Measurements from ENCODE around the gene GNL3L. TPM values are rescaled to one million over a fixed set of nuclear protein-coding genes. Genes with fewer than 3 reads are reported as not detected.

GNL3L gene
- total and polyA plus RNA-seq, 2 of the 13 experiments (the other 11 are each of a cell fraction or from before 2014, with no cell fraction given): 12.1 to 32.6 TPM

- no peak for TF ChIP-seq ZNF567 (CRISPR knock-in tag; IDR thresholded peaks at IDR 0.05; ENCODE audit: borderline replicate concordance)
- TF ChIP-seq RFXAP (CRISPR knock-in tag; IDR thresholded peaks at IDR 0.05; ENCODE audit: borderline replicate concordance): no peak
- TF ChIP-seq, protein P1, sequence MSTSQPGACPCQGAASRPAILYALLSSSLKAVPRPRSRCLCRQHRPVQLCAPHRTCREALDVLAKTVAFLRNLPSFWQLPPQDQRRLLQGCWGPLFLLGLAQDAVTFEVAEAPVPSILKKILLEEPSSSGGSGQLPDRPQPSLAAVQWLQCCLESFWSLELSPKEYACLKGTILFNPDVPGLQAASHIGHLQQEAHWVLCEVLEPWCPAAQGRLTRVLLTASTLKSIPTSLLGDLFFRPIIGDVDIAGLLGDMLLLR (CRISPR knock-in tag; IDR thresholded peaks at IDR 0.05): no peak
- TF ChIP-seq, protein P2, sequence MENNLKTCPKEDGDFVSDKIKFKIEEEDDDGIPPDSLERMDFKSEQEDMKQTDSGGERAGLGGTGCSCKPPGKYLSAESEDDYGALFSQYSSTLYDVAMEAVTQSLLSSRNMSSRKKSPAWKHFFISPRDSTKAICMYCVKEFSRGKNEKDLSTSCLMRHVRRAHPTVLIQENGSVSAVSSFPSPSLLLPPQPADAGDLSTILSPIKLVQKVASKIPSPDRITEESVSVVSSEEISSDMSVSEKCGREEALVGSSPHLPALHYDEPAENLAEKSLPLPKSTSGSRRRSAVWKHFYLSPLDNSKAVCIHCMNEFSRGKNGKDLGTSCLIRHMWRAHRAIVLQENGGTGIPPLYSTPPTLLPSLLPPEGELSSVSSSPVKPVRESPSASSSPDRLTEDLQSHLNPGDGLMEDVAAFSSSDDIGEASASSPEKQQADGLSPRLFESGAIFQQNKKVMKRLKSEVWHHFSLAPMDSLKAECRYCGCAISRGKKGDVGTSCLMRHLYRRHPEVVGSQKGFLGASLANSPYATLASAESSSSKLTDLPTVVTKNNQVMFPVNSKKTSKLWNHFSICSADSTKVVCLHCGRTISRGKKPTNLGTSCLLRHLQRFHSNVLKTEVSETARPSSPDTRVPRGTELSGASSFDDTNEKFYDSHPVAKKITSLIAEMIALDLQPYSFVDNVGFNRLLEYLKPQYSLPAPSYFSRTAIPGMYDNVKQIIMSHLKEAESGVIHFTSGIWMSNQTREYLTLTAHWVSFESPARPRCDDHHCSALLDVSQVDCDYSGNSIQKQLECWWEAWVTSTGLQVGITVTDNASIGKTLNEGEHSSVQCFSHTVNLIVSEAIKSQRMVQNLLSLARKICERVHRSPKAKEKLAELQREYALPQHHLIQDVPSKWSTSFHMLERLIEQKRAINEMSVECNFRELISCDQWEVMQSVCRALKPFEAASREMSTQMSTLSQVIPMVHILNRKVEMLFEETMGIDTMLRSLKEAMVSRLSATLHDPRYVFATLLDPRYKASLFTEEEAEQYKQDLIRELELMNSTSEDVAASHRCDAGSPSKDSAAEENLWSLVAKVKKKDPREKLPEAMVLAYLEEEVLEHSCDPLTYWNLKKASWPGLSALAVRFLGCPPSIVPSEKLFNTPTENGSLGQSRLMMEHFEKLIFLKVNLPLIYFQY (CRISPR knock-in tag; IDR thresholded peaks at IDR 0.05; ENCODE audit: borderline replicate concordance): no peak
- TF ChIP-seq MED13 (CRISPR knock-in tag; IDR thresholded peaks at IDR 0.05): no peak
- no peak for TF ChIP-seq ZNF552 (CRISPR knock-in tag; IDR thresholded peaks at IDR 0.05; ENCODE audit: borderline replicate concordance)
These were observed 34.9 kb downstream of the GNL3L start (continued) for GRCh38 chrX:54564936-54565335.

DNA sequence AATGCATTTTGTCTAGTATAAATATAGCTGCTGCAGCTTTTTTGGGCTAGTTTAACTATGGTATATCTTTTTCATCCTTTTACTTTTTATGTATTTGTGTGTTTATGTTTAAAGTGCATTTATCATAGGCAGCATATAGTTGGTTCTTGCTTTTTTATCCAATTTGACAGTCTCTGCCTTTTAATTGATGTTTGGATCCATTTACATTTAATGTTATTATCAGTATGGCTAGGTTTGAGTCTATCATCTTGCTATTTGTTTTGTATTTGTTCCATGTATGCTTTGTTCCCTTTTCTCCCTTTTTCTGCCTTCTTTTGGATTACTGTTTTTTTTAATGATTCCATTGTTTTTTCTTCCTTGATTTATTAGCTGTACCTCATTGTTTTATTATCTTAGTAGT is 40.3 kb downstream of the GNL3L start:
- Histone ChIP-seq H3K27me3 (ENCODE audit: control insufficient read depth in 1 of 2, insufficient read depth in 2 of 2, low read length in 2 of 2) (no peaks in the 10 kb centered on the region), H3K79me2 (ENCODE audit: insufficient read depth, low read length) (no peaks in the 10 kb centered on the region), H3K4me2 (ENCODE audit: low read depth, low read length) (no peak overlapping the region), H3K4me3 (replicated peaks in 1 of 3; ENCODE audit: insufficient read depth in 1 of 3, low read depth in 2 of 3, low read length in 3 of 3) (no peak overlapping the region), H3K36me3 (replicated peaks in 1 of 2; ENCODE audit: control insufficient read depth in 1 of 2, insufficient read depth in 2 of 2, low read length in 2 of 2) (no peaks in the 10 kb centered on the region), H3K9me3 (ENCODE audit: low read length) (no peaks in the 10 kb centered on the region), H4K20me1 (ENCODE audit: insufficient read depth, low read length) (no peaks in the 10 kb centered on the region), H3K4me1 (ENCODE audit: insufficient read depth, low read length) (no peaks in the 10 kb centered on the region), H3K9ac (ENCODE audit: insufficient read depth, low read depth, low read length) (no peak overlapping the region), H2AFZ (ENCODE audit: low read length) (no peak overlapping the region), H3K27ac (ENCODE audit: extremely low read length, insufficient read depth, low read length) (no peak overlapping the region)
- POLR2A ChIA-PET: no interaction called here
- ATAC-seq: no peak
- in situ Hi-C loops (cut with HindIII; ENCODE audit: extremely low pct_ligation_motif_present, low pct_unique_long_range_greater_than_20kb): no loop called here
- intact Hi-C loops (cut with micrococcal nuclease; ENCODE audit: unreplicated experiment): no loop called here
- no peak for FAIRE-seq
- no TSS peak for BruUV-seq (replicated peaks)
- CTCF ChIA-PET (ENCODE audit: low intra/inter-chr PET ratio, low total read pairs): no interaction called here
- DNase-seq (ENCODE audit: low spot score): no peak
- no peak for TF ChIP-seq SMAD3 (CRISPR knock-in tag; IDR thresholded peaks at IDR 0.05)
- TF ChIP-seq, protein P3, sequence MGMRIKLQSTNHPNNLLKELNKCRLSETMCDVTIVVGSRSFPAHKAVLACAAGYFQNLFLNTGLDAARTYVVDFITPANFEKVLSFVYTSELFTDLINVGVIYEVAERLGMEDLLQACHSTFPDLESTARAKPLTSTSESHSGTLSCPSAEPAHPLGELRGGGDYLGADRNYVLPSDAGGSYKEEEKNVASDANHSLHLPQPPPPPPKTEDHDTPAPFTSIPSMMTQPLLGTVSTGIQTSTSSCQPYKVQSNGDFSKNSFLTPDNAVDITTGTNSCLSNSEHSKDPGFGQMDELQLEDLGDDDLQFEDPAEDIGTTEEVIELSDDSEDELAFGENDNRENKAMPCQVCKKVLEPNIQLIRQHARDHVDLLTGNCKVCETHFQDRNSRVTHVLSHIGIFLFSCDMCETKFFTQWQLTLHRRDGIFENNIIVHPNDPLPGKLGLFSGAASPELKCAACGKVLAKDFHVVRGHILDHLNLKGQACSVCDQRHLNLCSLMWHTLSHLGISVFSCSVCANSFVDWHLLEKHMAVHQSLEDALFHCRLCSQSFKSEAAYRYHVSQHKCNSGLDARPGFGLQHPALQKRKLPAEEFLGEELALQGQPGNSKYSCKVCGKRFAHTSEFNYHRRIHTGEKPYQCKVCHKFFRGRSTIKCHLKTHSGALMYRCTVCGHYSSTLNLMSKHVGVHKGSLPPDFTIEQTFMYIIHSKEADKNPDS (CRISPR knock-in tag; IDR thresholded peaks at IDR 0.05): no peak
- TF ChIP-seq SRSF9 (IDR thresholded peaks at IDR 0.05; ENCODE audit: borderline replicate concordance, insufficient read depth, low read depth, low read length, poor library complexity, severe bottlenecking): no peak
- no peak for TF ChIP-seq ZMYM2 (CRISPR knock-in tag; IDR thresholded peaks at IDR 0.05)
- TF ChIP-seq SIN3B (IDR thresholded peaks at IDR 0.05; ENCODE audit: low read length): no peak
- TF ChIP-seq SIX1 (CRISPR knock-in tag; IDR thresholded peaks at IDR 0.05; ENCODE audit: borderline replicate concordance): no peak
- TF ChIP-seq CERS6 (CRISPR knock-in tag; IDR thresholded peaks at IDR 0.05): no peak
- TF ChIP-seq, protein P4, sequence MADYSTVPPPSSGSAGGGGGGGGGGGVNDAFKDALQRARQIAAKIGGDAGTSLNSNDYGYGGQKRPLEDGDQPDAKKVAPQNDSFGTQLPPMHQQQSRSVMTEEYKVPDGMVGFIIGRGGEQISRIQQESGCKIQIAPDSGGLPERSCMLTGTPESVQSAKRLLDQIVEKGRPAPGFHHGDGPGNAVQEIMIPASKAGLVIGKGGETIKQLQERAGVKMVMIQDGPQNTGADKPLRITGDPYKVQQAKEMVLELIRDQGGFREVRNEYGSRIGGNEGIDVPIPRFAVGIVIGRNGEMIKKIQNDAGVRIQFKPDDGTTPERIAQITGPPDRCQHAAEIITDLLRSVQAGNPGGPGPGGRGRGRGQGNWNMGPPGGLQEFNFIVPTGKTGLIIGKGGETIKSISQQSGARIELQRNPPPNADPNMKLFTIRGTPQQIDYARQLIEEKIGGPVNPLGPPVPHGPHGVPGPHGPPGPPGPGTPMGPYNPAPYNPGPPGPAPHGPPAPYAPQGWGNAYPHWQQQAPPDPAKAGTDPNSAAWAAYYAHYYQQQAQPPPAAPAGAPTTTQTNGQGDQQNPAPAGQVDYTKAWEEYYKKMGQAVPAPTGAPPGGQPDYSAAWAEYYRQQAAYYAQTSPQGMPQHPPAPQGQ (CRISPR knock-in tag; IDR thresholded peaks at IDR 0.05; ENCODE audit: borderline replicate concordance): no peak
